Ascending aorta (tissue), 2 donors: ENCODE measurements around the gene CACNG7. TPM values are rescaled to one million over a fixed set of nuclear protein-coding genes. Genes with fewer than 3 reads are reported as not detected.

Experiments
- DNase-seq, 2 donors: peaks; one replicate each; pipeline ENCODE4 v3.0.0-alpha.2; 2019; ENCODE audit warnings: low spot score in 2 of 2
- H3K27ac ChIP-seq, 2 donors: fragments of 200-600 bp; sonication (generic); one replicate each; pipeline ENCODE4 v1.5.1; 2016 to 2017; ENCODE audit warnings: mild to moderate bottlenecking in 1 of 2
- H3K27me3 ChIP-seq: fragments of 200-600 bp; sonication (generic); one replicate; pipeline ENCODE4 v1.5.1; 2017
- H3K36me3 ChIP-seq, 2 donors: fragments of 200-600 bp; sonication (generic); one replicate each; pipeline ENCODE4 v1.5.1; 2016
- H3K4me1 ChIP-seq, 2 donors: fragments of 200-600 bp; sonication (generic); one replicate each; pipeline ENCODE4 v1.5.1; 2016 to 2017; ENCODE audit warnings: mild to moderate bottlenecking in 1 of 2
- H3K4me3 ChIP-seq, 2 donors: fragments of 200-600 bp; sonication (generic); one replicate each; pipeline ENCODE4 v1.5.1; 2016 to 2017; ENCODE audit warnings: mild to moderate bottlenecking in 1 of 2
- H3K9me3 ChIP-seq, 2 donors: fragments of 200-600 bp; sonication (generic); one replicate each; pipeline ENCODE4 v1.5.1; 2016
- intact Hi-C: fragments of 100-400 bp; cut with DNase I; formaldehyde crosslinking; loops from one replicate; pipeline ENCODE4 v1.15.1; 2023
- total RNA-seq: library from RNA; depleted of rRNA; stranded (reverse); fragments of >200 nt; gene quantifications from one replicate; pipeline ENCODE4 v1.1.0, GENCODE V29; 2016
- TF ChIP-seq, protein P1 (sequence below), 3 experiments: fragments of 200-600 bp in 2 of 3; fragments of 450-650 bp in 1 of 3; sonication (generic) in 2 of 3; IDR thresholded peaks; one replicate each; pipeline ENCODE4 v1.5.1; 2016 to 2019; ENCODE audit warnings: antibody characterized with exemption in 3 of 3, mild to moderate bottlenecking in 1 of 3, moderate library complexity in 1 of 3

CACNG7 gene
- total RNA-seq, 1 donor from 2014 or later: not detected

DNA sequence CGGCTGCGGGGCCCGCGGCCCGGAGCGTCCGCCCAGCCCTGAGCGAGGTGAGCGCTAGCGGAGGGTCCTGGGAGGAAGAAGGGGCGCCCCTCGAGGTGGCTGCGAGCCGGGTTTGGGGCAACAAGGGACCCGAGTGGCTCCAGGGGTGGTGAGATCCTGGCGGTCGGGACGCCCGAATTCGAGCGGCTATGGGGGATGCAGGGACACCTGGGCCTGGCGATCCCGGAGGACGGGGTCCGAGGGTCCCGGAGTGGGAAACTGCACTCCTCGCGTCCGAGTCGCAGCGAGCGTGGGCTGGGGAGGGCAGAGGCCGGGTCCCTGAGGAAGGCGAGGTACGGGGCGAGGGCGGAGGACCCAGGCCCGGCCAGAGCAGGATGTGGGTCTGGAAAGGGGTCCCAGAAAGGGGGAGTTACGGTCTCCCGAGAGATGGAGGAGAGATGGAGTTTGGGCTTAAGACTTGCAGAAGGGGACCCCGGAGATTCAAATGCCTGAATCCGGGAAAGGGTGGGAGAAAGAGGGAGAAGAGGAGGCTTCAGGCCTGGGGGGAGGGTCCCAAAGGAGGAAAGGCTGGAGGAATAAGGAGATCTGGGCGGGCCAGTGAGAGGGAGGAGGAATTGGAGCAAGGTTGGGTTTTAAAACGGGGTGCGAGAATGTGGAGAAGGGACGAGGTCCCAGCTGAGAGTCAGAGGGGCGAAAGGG is 542 bp downstream of the CACNG7 start:
- DNase-seq: no peak
- Histone ChIP-seq H3K27me3 (peaks cover 13% of the 10 kb centered on the region), H3K4me3 (no peak overlapping the region), H3K27ac (no peak overlapping the region), H3K36me3 (no peaks in the 10 kb centered on the region), H3K4me1 (peaks cover 0 to 3% of the 10 kb centered on the region in 2 donors), H3K9me3 (no peaks in the 10 kb centered on the region)
- TF ChIP-seq, protein P1, sequence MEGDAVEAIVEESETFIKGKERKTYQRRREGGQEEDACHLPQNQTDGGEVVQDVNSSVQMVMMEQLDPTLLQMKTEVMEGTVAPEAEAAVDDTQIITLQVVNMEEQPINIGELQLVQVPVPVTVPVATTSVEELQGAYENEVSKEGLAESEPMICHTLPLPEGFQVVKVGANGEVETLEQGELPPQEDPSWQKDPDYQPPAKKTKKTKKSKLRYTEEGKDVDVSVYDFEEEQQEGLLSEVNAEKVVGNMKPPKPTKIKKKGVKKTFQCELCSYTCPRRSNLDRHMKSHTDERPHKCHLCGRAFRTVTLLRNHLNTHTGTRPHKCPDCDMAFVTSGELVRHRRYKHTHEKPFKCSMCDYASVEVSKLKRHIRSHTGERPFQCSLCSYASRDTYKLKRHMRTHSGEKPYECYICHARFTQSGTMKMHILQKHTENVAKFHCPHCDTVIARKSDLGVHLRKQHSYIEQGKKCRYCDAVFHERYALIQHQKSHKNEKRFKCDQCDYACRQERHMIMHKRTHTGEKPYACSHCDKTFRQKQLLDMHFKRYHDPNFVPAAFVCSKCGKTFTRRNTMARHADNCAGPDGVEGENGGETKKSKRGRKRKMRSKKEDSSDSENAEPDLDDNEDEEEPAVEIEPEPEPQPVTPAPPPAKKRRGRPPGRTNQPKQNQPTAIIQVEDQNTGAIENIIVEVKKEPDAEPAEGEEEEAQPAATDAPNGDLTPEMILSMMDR (IDR thresholded peaks at IDR 0.05): no peak
- intact Hi-C loops: no loop called here

DNA sequence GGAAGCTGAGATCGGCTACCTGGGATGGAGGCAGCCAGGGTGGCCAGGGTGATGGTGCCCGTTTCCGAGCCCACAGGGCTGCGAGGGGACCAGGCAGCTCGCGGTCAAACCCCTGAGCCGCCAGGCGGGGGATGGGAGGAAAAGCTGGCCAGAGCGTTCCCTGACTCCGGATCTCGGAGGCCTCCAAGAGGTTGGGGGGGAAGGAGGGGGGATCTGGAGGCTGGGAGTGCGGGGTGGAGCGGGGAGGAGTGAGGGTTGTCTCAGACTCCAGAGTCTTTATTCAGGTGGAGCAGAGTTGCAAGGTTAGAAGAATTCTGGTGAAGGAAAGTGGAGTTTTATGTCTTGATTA is 1.1 kb downstream of the CACNG7 start:
- Histone ChIP-seq H3K27ac (no peak overlapping the region), H3K27me3 (peaks cover 13% of the 10 kb centered on the region), H3K9me3 (no peaks in the 10 kb centered on the region), H3K4me1 (peaks cover 0 to 3% of the 10 kb centered on the region in 2 donors), H3K4me3 (no peak overlapping the region), H3K36me3 (no peaks in the 10 kb centered on the region)
- TF ChIP-seq, protein P1 (IDR thresholded peaks at IDR 0.05): no peak
- no peak for DNase-seq
- intact Hi-C loops: no loop called here

DNA sequence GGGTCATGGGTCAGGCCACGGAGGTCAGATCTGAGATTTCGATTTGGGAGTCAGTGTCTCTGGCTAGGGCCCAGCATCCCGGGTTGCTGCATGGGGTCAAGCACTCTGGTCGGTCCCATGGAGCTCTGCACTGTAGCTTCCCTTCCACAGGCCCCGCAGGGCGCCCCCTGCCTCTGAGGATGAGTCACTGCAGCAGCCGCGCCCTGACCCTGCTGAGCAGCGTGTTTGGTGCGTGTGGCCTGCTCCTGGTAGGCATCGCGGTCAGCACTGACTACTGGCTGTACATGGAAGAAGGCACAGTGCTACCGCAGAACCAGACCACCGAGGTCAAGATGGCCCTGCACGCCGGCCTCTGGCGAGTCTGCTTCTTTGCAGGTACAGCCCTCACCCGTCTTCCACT is 3.6 kb downstream of the CACNG7 start:
- Histone ChIP-seq H3K27ac (no peak overlapping the region), H3K36me3 (no peaks in the 10 kb centered on the region), H3K27me3 (peaks cover 13% of the 10 kb centered on the region), H3K4me3 (no peak overlapping the region), H3K9me3 (no peaks in the 10 kb centered on the region), H3K4me1 (peaks cover 0 to 3% of the 10 kb centered on the region in 2 donors)
- DNase-seq: no peak
- intact Hi-C loops: no loop called here
- TF ChIP-seq, protein P1 (IDR thresholded peaks at IDR 0.05): no peak

DNA sequence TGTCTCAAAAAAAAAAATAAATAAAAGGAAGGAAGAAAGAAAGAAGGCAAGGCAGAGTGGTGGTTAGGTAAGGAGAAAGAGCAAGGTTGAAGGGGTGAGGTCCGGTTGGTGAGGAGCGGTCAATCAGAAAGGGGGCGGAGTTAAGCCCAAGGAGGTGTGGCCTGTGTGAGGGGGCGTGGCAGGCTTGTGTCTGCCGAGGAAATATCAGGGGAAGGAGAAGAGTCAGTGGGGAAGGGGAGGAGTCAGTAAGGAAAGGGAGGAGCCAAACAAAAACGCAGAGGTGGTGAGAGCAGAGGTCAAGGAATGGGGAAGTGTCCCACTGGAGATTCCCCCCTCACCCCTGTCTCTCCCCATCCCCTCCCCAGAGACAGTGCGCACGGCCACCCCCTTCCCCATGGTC is 5.9 kb downstream of the CACNG7 start:
- TF ChIP-seq, protein P1 (IDR thresholded peaks at IDR 0.05): no peak
- H3K4me3 ChIP-seq: no peak overlapping the region
- H3K27ac ChIP-seq: no peak overlapping the region
- H3K9me3 ChIP-seq: no peaks in the 10 kb centered on the region
- intact Hi-C loops: no loop called here
- no peaks in the 10 kb centered on the region for H3K36me3 ChIP-seq
- peaks cover 7% of the 10 kb centered on the region for H3K27me3 ChIP-seq
- no peaks in the 10 kb centered on the region for H3K4me1 ChIP-seq
- no peak for DNase-seq

DNA sequence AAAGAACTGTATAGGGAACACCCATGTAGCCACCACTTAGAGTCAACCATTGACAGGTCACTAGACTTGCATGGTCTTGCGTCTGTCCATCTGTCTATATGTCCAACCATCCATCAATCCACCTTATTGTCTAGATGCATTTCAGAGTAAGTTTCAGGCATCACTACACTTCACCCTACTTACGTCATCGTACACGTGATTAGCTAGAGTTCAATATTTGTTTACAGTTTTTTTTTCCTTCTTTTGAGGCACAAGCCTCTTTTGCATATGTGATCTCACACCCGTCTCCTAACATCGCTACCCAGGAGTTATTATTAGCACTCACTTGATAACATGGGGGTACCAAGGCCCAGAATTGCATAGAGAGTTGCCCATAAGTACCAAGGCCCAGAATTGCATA is 6.9 kb downstream of the CACNG7 start:
- no peak overlapping the region for H3K27ac ChIP-seq
- TF ChIP-seq, protein P1 (IDR thresholded peaks at IDR 0.05): no peak
- H3K9me3 ChIP-seq: no peaks in the 10 kb centered on the region
- H3K27me3 ChIP-seq: no peaks in the 10 kb centered on the region
- no peaks in the 10 kb centered on the region for H3K36me3 ChIP-seq
- H3K4me1 ChIP-seq: no peaks in the 10 kb centered on the region
- no peak for DNase-seq
- no peak overlapping the region for H3K4me3 ChIP-seq
- intact Hi-C loops: no loop called here

DNA sequence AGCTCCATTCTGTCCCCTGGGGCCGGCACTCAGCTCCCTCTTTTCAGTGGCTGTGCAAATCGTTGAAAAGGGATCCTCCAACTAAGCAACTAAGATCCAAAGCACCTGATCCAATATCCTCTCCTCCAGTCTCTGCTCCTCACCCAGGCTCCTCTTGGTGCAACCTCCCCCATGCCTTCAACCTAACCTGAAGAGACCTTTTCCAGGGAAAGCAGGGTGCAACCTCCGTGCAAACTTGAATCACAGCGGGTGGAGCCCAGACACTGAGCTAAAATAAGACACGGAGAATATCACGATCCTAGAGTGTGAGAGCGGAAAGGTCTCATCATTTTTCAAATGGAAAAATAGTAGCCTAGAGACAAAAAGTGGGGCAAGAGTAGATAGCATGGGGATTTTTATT is 8.3 kb downstream of the CACNG7 start:
- Histone ChIP-seq H3K4me1 (no peaks in the 10 kb centered on the region), H3K27ac (no peak overlapping the region), H3K36me3 (no peaks in the 10 kb centered on the region), H3K9me3 (no peaks in the 10 kb centered on the region), H3K4me3 (no peak overlapping the region), H3K27me3 (no peaks in the 10 kb centered on the region)
- DNase-seq: no peak
- intact Hi-C loops: no loop called here
- TF ChIP-seq, protein P1 (IDR thresholded peaks at IDR 0.05): no peak
